PC-9 (cell line): ENCODE measurements around the gene UQCC5. TPM values are rescaled to one million over a fixed set of nuclear protein-coding genes. Genes with fewer than 3 reads are reported as not detected.

Source experiments
- BruUV-seq: library from RNA; stranded (reverse); fragments of 400-500 nt; replicated peaks from 2 replicates; lab custom pipeline; 2021; lab: Mats Ljungman, UMichigan
- CTCF ChIA-PET: fragments of 300-600 bp; sonication (Branson Sonifier 250); formaldehyde crosslinking; loops from one replicate; lab custom pipeline; 2022; ENCODE audit warnings: antibody characterized with exemption; lab: Charles Lee
- POLR2A ChIA-PET: fragments of 300-600 bp; sonication (Branson Sonifier 250); formaldehyde crosslinking; loops from one replicate; lab custom pipeline; 2022; ENCODE audit warnings: antibody characterized with exemption; ENCODE audit not compliant: unreplicated experiment; lab: Charles Lee
- DNase-seq, 2 experiments: peaks; one replicate each; pipeline versions ENCODE4 v3.0.0 to v3.0.0-alpha.2; 2015 to 2022; ENCODE audit warnings: mixed read lengths in 1 of 2
- H2AFZ ChIP-seq: fragments of 200-600 bp; sonication (generic); 2 replicates; pipeline ENCODE4 v1.8.1; 2017; ENCODE audit warnings: antibody characterized with exemption
- H3F3A ChIP-seq: fragments of 200-600 bp; sonication (generic); 2 replicates; pipeline ENCODE4 v1.8.1; 2017; ENCODE audit warnings: antibody characterized with exemption, mild to moderate bottlenecking, low read depth; ENCODE audit not compliant: insufficient read depth
- H3K27ac ChIP-seq: fragments of 200-600 bp; sonication (generic); 2 replicates; pipeline ENCODE4 v1.6.1; 2016; ENCODE audit warnings: mixed run types
- H3K27me3 ChIP-seq: fragments of 200-600 bp; sonication (generic); 2 replicates; pipeline ENCODE4 v1.6.1; 2016; ENCODE audit warnings: low read depth, mixed run types; ENCODE audit not compliant: insufficient read depth
- H3K36me3 ChIP-seq: fragments of 200-600 bp; sonication (generic); 2 replicates; pipeline ENCODE4 v1.6.1; 2016; ENCODE audit warnings: low read depth, mixed run types
- H3K4me1 ChIP-seq: fragments of 200-600 bp; sonication (generic); replicated peaks from 2 replicates; pipeline ENCODE4 v1.6.1; 2016; ENCODE audit warnings: mixed run types; ENCODE audit not compliant: insufficient read depth
- H3K4me2 ChIP-seq: fragments of 200-600 bp; sonication (generic); 2 replicates; pipeline ENCODE4 v1.6.1; 2017; ENCODE audit warnings: mixed run types
- H3K4me3 ChIP-seq: fragments of 200-600 bp; sonication (generic); 2 replicates; pipeline ENCODE4 v1.6.1; 2016; ENCODE audit warnings: mixed run types
- H3K79me2 ChIP-seq: fragments of 200-600 bp; sonication (generic); 2 replicates; pipeline ENCODE4 v1.6.1; 2017; ENCODE audit warnings: low read depth, mixed run types
- H3K9me2 ChIP-seq: fragments of 200-600 bp; sonication (generic); 2 replicates; pipeline ENCODE4 v1.8.1; 2017; ENCODE audit warnings: mild to moderate bottlenecking; ENCODE audit not compliant: insufficient read depth
- H3K9me3 ChIP-seq: fragments of 200-600 bp; sonication (generic); 2 replicates; pipeline ENCODE4 v1.8.1; 2016; ENCODE audit warnings: low read depth; ENCODE audit not compliant: insufficient read depth
- H4K20me1 ChIP-seq: fragments of 200-600 bp; sonication (generic); 2 replicates; pipeline ENCODE4 v1.8.1; 2017; ENCODE audit not compliant: insufficient read depth
- EZH2 ChIP-seq: fragments of 200-600 bp; sonication (generic); IDR thresholded peaks from 2 replicates; pipeline ENCODE4 v1.8.0; 2017; ENCODE audit warnings: antibody characterized with exemption, low read depth
- intact Hi-C: fragments of 100-400 bp; cut with micrococcal nuclease; formaldehyde crosslinking; loops from one replicate; pipeline ENCODE4 v1.10.0; 2022; ENCODE audit not compliant: unreplicated experiment
- total RNA-seq: library from RNA; stranded (reverse); gene quantifications from 2 replicates; pipeline ENCODE4 v1.2.3, GENCODE V29; 2021
- TF ChIP-seq, protein P1 (sequence below): fragments of 200-600 bp; sonication (generic); conservative IDR thresholded peaks from 2 replicates; pipeline ENCODE4 v1.6.1; 2017; ENCODE audit warnings: mixed run types, antibody characterized with exemption, mild to moderate bottlenecking, moderate library complexity

UQCC5 gene
- total RNA-seq, 1 experiment from 2014 or later, result 13.3 TPM

DNA sequence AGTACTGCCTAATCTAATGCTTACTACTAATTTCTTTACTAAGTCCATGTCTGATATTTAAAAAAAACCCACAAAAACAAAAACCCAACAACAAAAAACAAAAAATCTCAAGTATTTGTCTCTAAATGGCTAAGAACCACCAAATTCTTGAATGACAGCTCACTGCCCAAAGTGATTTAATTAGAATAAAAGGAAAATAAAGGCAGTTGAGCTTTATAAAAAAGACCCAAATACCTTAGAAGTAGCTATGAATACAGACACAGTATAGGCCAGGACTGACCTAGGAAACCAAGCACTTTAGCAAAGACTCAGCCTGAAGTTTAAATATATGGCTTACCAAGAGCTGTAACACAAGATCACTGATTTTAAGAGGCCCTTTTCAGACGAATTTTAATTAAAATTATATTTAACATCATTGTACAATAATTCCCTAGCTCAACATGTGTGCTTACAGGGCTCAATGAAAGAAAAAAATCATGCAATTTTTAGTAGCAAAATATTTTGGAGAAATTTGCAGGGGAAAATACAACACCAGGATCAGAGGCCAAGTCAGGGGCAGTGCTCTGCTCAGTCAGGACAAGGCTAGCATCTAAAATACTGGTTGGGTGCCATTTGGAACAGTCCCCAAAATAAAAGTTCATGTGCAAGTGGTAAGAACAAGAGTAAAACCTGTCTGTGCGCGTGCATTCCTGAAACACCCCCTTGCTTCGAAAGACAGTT, 24.8 kb downstream of the UQCC5 start:
- Histone ChIP-seq H2AFZ (no peak overlapping the region), H4K20me1 (no peaks in the 10 kb centered on the region), H3F3A (no peaks in the 10 kb centered on the region), H3K79me2 (no peaks in the 10 kb centered on the region), H3K27me3 (no peaks in the 10 kb centered on the region), H3K4me2 (no peak overlapping the region), H3K4me3 (no peak overlapping the region), H3K27ac (no peak overlapping the region), H3K9me3 (no peaks in the 10 kb centered on the region), H3K4me1 (no peaks in the 10 kb centered on the region), H3K36me3 (no peaks in the 10 kb centered on the region; the same call in 1 of the 2 replicates), H3K9me2 (no peaks in the 10 kb centered on the region)
- ChIA-PET POLR2A (interaction anchor here (0.6 kb wide), 1 partner anchor 89 kb away, joined by 4 read pairs; no protein-coding TSS in a partner anchor), CTCF (interaction anchor here (0.6 kb wide), 2 partner anchors 48 to 101 kb away, joined by 4 to 5 read pairs; no protein-coding TSS in a partner anchor)
- intact Hi-C loops, result no loop called here
- DNase-seq, result no peak
- no peak for TF ChIP-seq EZH2
- TF ChIP-seq, protein P1, sequence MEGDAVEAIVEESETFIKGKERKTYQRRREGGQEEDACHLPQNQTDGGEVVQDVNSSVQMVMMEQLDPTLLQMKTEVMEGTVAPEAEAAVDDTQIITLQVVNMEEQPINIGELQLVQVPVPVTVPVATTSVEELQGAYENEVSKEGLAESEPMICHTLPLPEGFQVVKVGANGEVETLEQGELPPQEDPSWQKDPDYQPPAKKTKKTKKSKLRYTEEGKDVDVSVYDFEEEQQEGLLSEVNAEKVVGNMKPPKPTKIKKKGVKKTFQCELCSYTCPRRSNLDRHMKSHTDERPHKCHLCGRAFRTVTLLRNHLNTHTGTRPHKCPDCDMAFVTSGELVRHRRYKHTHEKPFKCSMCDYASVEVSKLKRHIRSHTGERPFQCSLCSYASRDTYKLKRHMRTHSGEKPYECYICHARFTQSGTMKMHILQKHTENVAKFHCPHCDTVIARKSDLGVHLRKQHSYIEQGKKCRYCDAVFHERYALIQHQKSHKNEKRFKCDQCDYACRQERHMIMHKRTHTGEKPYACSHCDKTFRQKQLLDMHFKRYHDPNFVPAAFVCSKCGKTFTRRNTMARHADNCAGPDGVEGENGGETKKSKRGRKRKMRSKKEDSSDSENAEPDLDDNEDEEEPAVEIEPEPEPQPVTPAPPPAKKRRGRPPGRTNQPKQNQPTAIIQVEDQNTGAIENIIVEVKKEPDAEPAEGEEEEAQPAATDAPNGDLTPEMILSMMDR, result no peak
- BruUV-seq, result no TSS peak

DNA sequence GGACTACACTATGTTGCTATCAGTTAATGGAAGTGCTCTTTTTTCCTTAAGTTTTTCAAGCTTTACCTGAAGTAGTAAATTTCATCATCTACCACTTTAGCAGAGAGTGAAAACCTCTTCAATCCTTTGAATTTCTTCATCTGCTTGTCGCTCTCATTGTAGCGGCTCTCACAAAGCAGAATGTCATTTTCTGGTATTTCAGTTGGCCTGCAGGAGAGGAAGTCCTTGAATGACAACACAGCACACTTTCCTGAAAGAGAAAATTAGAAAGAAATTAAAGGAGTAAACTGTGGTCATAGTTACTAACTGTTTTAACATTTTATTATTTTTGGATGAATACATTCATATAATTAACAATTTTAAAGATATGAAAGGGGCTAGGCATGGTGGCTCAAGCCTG, 27.6 kb downstream of the UQCC5 start:
- Histone ChIP-seq H3K79me2 (no peaks in the 10 kb centered on the region), H3K9me3 (no peaks in the 10 kb centered on the region), H3K4me2 (no peak overlapping the region), H3K4me3 (no peak overlapping the region), H2AFZ (no peak overlapping the region), H3K27me3 (no peaks in the 10 kb centered on the region), H3K27ac (no peak overlapping the region), H3K9me2 (no peaks in the 10 kb centered on the region), H3K4me1 (peaks cover 10% of the 10 kb centered on the region; the same call in 1 of the 2 replicates), H3K36me3 (no peaks in the 10 kb centered on the region; the same call in 1 of the 2 replicates), H4K20me1 (no peaks in the 10 kb centered on the region), H3F3A (peaks cover 10% of the 10 kb centered on the region; the same call in 1 of the 2 replicates)
- CTCF ChIA-PET, result no interaction called here
- no peak for DNase-seq
- no TSS peak for BruUV-seq
- TF ChIP-seq, protein P1, result no peak
- no peak for TF ChIP-seq EZH2
- POLR2A ChIA-PET, result no interaction called here
- intact Hi-C loops, result no loop called here

DNA sequence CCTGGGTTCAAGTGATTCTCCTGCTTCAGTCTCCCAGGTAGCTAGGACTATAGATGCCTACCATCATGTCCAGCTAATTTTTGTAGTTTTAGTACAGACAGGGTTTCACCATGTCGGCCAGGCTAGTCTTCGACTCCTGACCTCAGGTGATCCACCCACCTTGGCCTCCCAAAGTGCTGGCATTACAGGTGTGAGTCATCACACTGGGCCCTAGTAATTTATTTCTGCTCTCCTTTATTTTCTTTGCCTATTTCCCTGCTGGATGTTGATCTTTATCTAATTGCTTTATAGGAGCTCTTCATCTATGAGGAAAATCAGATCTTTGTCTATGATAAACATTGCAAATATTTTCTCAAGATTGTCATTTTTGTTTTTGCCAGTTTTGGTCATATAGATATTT, 31.7 kb downstream of the UQCC5 start:
- TF ChIP-seq, protein P1, result no peak
- no peak for TF ChIP-seq EZH2
- BruUV-seq, result no TSS peak
- ChIA-PET CTCF (no interaction called here), POLR2A (interaction anchor here (0.7 kb wide), 1 partner anchor 393 kb away, joined by 10 read pairs; no protein-coding TSS in a partner anchor)
- H3F3A ChIP-seq, result peaks cover 10% of the 10 kb centered on the region; the same call in 1 of the 2 replicates
- H3K9me2 ChIP-seq, result no peaks in the 10 kb centered on the region
- H3K9me3 ChIP-seq, result no peaks in the 10 kb centered on the region
- H2AFZ ChIP-seq, result no peak overlapping the region
- no peaks in the 10 kb centered on the region for H3K79me2 ChIP-seq
- H3K4me3 ChIP-seq, result no peak overlapping the region
- no peak overlapping the region for H3K27ac ChIP-seq
- peak; percentile 38 to 51 for DNase-seq
- no peaks in the 10 kb centered on the region for H3K36me3 ChIP-seq
- H4K20me1 ChIP-seq, result no peaks in the 10 kb centered on the region
- no peaks in the 10 kb centered on the region for H3K27me3 ChIP-seq
- H3K4me2 ChIP-seq, result no peak overlapping the region
- intact Hi-C loops, result loop anchor here (5.0 kb wide), 1 partner anchor 39 kb away; no protein-coding TSS in a partner anchor
- H3K4me1 ChIP-seq, result peaks cover 10% of the 10 kb centered on the region; the same call in 1 of the 2 replicates
